Activated naive CD4-positive, alpha-beta T cell treated with anti-CD3 and anti-CD28 coated beads, Interleukin-2, amount 50 U/mL, for 16 hours (primary cell): ENCODE data around the gene USP16.

ENCODE experiments used
- DNase-seq: peaks from one replicate; pipeline ENCODE4 v3.0.0-alpha.2; 2020

Gene USP16

GRCh38 chr21:29034678-29035077, 10.2 kb downstream of the USP16 start:
- DNase-seq: no peak

- no peak for DNase-seq
Observed at GRCh38 chr21:29052224-29052623, 27.8 kb downstream of the USP16 start.

GRCh38 chr21:29053011-29053553, 28.6 kb downstream of the USP16 start:
- no peak for DNase-seq

- no peak for DNase-seq
Observed at GRCh38 chr21:29053656-29054055, 29.2 kb downstream of the USP16 start.

- DNase-seq: no peak
Observed at GRCh38 chr21:29055080-29055479, 30.6 kb downstream of the USP16 start.

GRCh38 chr21:29056005-29056404, 31.5 kb downstream of the USP16 start:
- DNase-seq: no peak

GRCh38 chr21:29056538-29057050, 32.1 kb downstream of the USP16 start:
- no peak for DNase-seq

GRCh38 chr21:29064850-29065481, 40.5 kb downstream of the USP16 start:
- no peak for DNase-seq

- no peak for DNase-seq
Observed at GRCh38 chr21:29072873-29073221, 48.4 kb downstream of the USP16 start.

GRCh38 chr21:29073222-29074006, 48.9 kb downstream of the USP16 start, which contains the start of gene CCT8:
Gene CCT8 (minus strand): TSS chr21:29073648. CDS start chr21:29073590, 58 bp downstream.
- DNase-seq: peak; percentile 99

- no peak for DNase-seq
Observed at GRCh38 chr21:29074007-29074376, 49.5 kb downstream of the USP16 start.

- no peak for DNase-seq
Observed at GRCh38 chr21:29074783-29075182, 50.3 kb downstream of the USP16 start.

GRCh38 chr21:29075706-29076466, 51.4 kb downstream of the USP16 start:
- no peak for DNase-seq

- DNase-seq: peak; percentile 76
Observed at GRCh38 chr21:29076731-29077640, 52.5 kb downstream of the USP16 start.

GRCh38 chr21:29077651-29078090, 53.2 kb downstream of the USP16 start:
- peak; percentile 31 for DNase-seq

GRCh38 chr21:29078869-29079767, 54.6 kb downstream of the USP16 start:
- DNase-seq: peak; percentile 15

- DNase-seq: no peak
Observed at GRCh38 chr21:29080454-29080941, 56.0 kb downstream of the USP16 start.

GRCh38 chr21:29082046-29082815, 57.8 kb downstream of the USP16 start:
- no peak for DNase-seq

GRCh38 chr21:29083306-29083705, 58.8 kb downstream of the USP16 start:
- DNase-seq: no peak

GRCh38 chr21:29084372-29084771, 59.9 kb downstream of the USP16 start:
- DNase-seq: no peak
